Lung (tissue), 16 donors: Measurements from ENCODE around the gene HUWE1. TPM values are rescaled to one million over a fixed set of nuclear protein-coding genes. Genes with fewer than 3 reads are reported as not detected.

Source experiments
- ATAC-seq: fragments of 200-7000 bp; cut with Tn5 transposase; one replicate; pipeline ENCODE4 v1.9.1; 2020; ENCODE audit warnings: moderate number of reproducible peaks; ENCODE audit not compliant: insufficient read depth, low FRiP score
- DNase-seq, 3 donors: peaks; one replicate each; pipeline ENCODE4 v3.0.0-alpha.2; 2013 to 2017
- H3K27ac ChIP-seq, 2 donors: one replicate each; pipeline ENCODE4 v1.5.1; 2013; ENCODE audit warnings: mild to moderate bottlenecking in 2 of 2, moderate library complexity in 2 of 2, control low read depth in 1 of 2, inconsistent platforms in 1 of 2, low read depth in 1 of 2, low read length in 1 of 2
- H3K27me3 ChIP-seq, 3 donors: one replicate each; pipeline ENCODE4 v1.5.1; 2013; ENCODE audit warnings: low read length in 2 of 3; ENCODE audit not compliant: control insufficient read depth in 3 of 3, insufficient read depth in 3 of 3
- H3K36me3 ChIP-seq, 4 donors: one replicate each; pipeline ENCODE4 v1.5.1; 2013; ENCODE audit warnings: low read length in 4 of 4, mild to moderate bottlenecking in 1 of 4, moderate library complexity in 1 of 4; ENCODE audit not compliant: control insufficient read depth in 4 of 4, insufficient read depth in 4 of 4
- H3K4me1 ChIP-seq, 5 donors: one replicate each; pipeline ENCODE4 v1.5.1; 2013; ENCODE audit warnings: low read length in 5 of 5, mild to moderate bottlenecking in 2 of 5, moderate library complexity in 1 of 5; ENCODE audit not compliant: control insufficient read depth in 5 of 5, insufficient read depth in 5 of 5
- H3K4me3 ChIP-seq: one replicate; pipeline ENCODE4 v1.5.1; 2013; ENCODE audit warnings: mild to moderate bottlenecking, control low read depth, moderate library complexity
- H3K9ac ChIP-seq, 2 donors: one replicate each; pipeline ENCODE4 v1.5.1; 2013; ENCODE audit warnings: low read length in 2 of 2, control low read depth in 1 of 2; ENCODE audit not compliant: insufficient read depth in 1 of 2
- H3K9me3 ChIP-seq, 4 donors: one replicate each; pipeline ENCODE4 v1.5.1; 2013; ENCODE audit warnings: low read length in 3 of 4, mild to moderate bottlenecking in 1 of 4, moderate library complexity in 1 of 4; ENCODE audit not compliant: control insufficient read depth in 4 of 4, insufficient read depth in 3 of 4
- CTCF ChIP-seq: IDR thresholded peaks from 2 replicates; pipeline ENCODE4 v1.5.1; 2012; ENCODE audit warnings: mild to moderate bottlenecking; ENCODE audit errors: control extremely low read depth, extremely low read depth
- WGBS, 2 donors: extraction: QIAGEN DNeasy Blood & Tissue Kit; methylation state at CpG; one replicate each; pipeline ENCODE4 v1.1.7; 2013; 5-methylcytosine and 5-hydroxymethylcytosine counted together
- long read RNA-seq, 5 donors: transcript quantifications; one replicate each; lab custom pipeline, GENCODE V29; 2026
- polyA plus RNA-seq, 2 donors: library from polyadenylated mRNA; stranded (reverse); fragments of 200-250 nt; gene quantifications; one replicate each; pipeline ENCODE4 v1.2.1, GENCODE V29; 2013
- total RNA-seq, 2 donors: library from RNA; depleted of rRNA in 1 of 2; stranded (reverse); fragments of >200 nt in 1 of 2; gene quantifications; one replicate each; pipeline ENCODE4 v1.2.1, GENCODE V29; 2014 to 2021
- donor health status: control.
- donor health status: control.
- donor health status: Bipolar disorder and iron deficiency.
- donor health status: healthy.
- donor health status: DM: yes; HTN: yes; CAD: no.

Gene HUWE1
- total RNA-seq: 100 to 1,000 TPM; 117 to 185 TPM
- polyA plus RNA-seq: 10 to 100 TPM; 26.0 to 36.0 TPM
- long read RNA-seq, donor 1, partial matches to known transcripts: 34 of 36 reads
- long read RNA-seq, donor 1, other reads (novel, unspliced or antisense): 0 of 36 reads
- long read RNA-seq, donor 2, partial matches to known transcripts: 17 of 18 reads
- long read RNA-seq, donor 2, other reads (novel, unspliced or antisense): 0 of 18 reads
- long read RNA-seq, donor 3: 0 reads
- long read RNA-seq, donor 4, partial matches to known transcripts: 30 of 30 reads
- long read RNA-seq, donor 4, other reads (novel, unspliced or antisense): 0 of 30 reads
- long read RNA-seq, donor 5, partial matches to known transcripts: 36 of 38 reads
- long read RNA-seq, donor 5, other reads (novel, unspliced or antisense): 0 of 38 reads

- ATAC-seq: peak; percentile 44
These were observed at the start of gene HUWE1 for GRCh38 chrX:53686151-53686885. Gene HUWE1 (minus strand): TSS chrX:53686719. CDS start chrX:53654107, 32,612 bp downstream.

GRCh38 chrX:53732797-53733196 lies 46.3 kb upstream of the HUWE1 start:
- H3K4me3 ChIP-seq: no peak overlapping the region

More at GRCh38 chrX:53686151-53686885, at the start of gene HUWE1:
- peaks cover 0 to 5% (median 0%) of the 10 kb centered on the region in 5 donors for H3K4me1 ChIP-seq
- peak within 1 kb of the TSS; percentile 26 to 57 for H3K9ac ChIP-seq
- peak within 1 kb of the TSS; percentile 53 for H3K4me3 ChIP-seq
- 0 to 30% methylated on average over 35 to 61 of the region's 61 CpGs for WGBS, 2 donors
- H3K27ac ChIP-seq: peak within 1 kb of the TSS; percentile 88 to 89
- H3K9me3 ChIP-seq: peaks cover 0 to 5% (median 0%) of the 10 kb centered on the region in 4 donors
- H3K36me3 ChIP-seq: peaks cover 0 to 3% (median 0%) of the 10 kb centered on the region in 4 donors
- peak; percentile 85 to 90 (median 87) for DNase-seq
- TF ChIP-seq CTCF: no peak
- H3K27me3 ChIP-seq: peaks cover 0 to 4% (median 0%) of the 10 kb centered on the region in 3 donors

GRCh38 chrX:53729751-53730150 lies 43.2 kb upstream of the HUWE1 start:
- 0 to 2% methylated on average over 1 of the region's 1 CpG for WGBS, 2 donors

More at GRCh38 chrX:53732797-53733196, 46.3 kb upstream of the HUWE1 start:
- ATAC-seq: no peak
- Histone ChIP-seq H3K9ac (no peak overlapping the region), H3K27ac (no peak overlapping the region), H3K4me1 (no peaks in the 10 kb centered on the region), H3K27me3 (peaks cover 0 to 6% (median 6%) of the 10 kb centered on the region in 3 donors), H3K36me3 (no peaks in the 10 kb centered on the region), H3K9me3 (no peaks in the 10 kb centered on the region)
- no peak for TF ChIP-seq CTCF
- no peak for DNase-seq
- 71 to 89% methylated on average over 2 of the region's 2 CpGs for WGBS, 2 donors

More at GRCh38 chrX:53729751-53730150, 43.2 kb upstream of the HUWE1 start:
- H3K27me3 ChIP-seq: no peaks in the 10 kb centered on the region
- DNase-seq (no peak), ATAC-seq (no peak)
- peaks cover 0 to 5% (median 0%) of the 10 kb centered on the region in 4 donors for H3K9me3 ChIP-seq
- H3K9ac ChIP-seq: no peak overlapping the region
- no peaks in the 10 kb centered on the region for H3K36me3 ChIP-seq
- no peak overlapping the region for H3K27ac ChIP-seq
- no peak for TF ChIP-seq CTCF
- no peak overlapping the region for H3K4me3 ChIP-seq
- H3K4me1 ChIP-seq: no peaks in the 10 kb centered on the region
